Upper lobe of right lung (tissue), 1 donor: Measurements from ENCODE around the gene FCN2. TPM values are rescaled to one million over a fixed set of nuclear protein-coding genes. Genes with fewer than 3 reads are reported as not detected.

Experiments used
- ATAC-seq: fragments of 200-7000 bp; cut with Tn5 transposase; one replicate; pipeline ENCODE4 v1.9.1; 2020; ENCODE audit warnings: mild to moderate bottlenecking, moderate library complexity
- DNase-seq: peaks from one replicate; pipeline ENCODE4 v3.0.0-alpha.2; 2020
- H3K27ac ChIP-seq: fragments of 200-600 bp; one replicate; pipeline ENCODE4 v1.8.0; 2022
- H3K27me3 ChIP-seq: fragments of 200-600 bp; one replicate; pipeline ENCODE4 v1.8.0; 2022; ENCODE audit warnings: mild to moderate bottlenecking
- H3K36me3 ChIP-seq: fragments of 200-600 bp; one replicate; pipeline ENCODE4 v1.8.0; 2022
- H3K4me1 ChIP-seq: fragments of 200-600 bp; one replicate; pipeline ENCODE4 v1.8.0; 2022
- H3K4me3 ChIP-seq: fragments of 200-600 bp; one replicate; pipeline ENCODE4 v1.8.0; 2022; ENCODE audit warnings: mild to moderate bottlenecking
- H3K9me3 ChIP-seq: fragments of 200-600 bp; one replicate; pipeline ENCODE4 v1.8.0; 2022
- CTCF ChIP-seq: fragments of 200-600 bp; IDR thresholded peaks from one replicate; pipeline ENCODE4 v1.8.0; 2022; ENCODE audit warnings: antibody characterized with exemption
- intact Hi-C: fragments of 100-400 bp; cut with DNase I; formaldehyde crosslinking; loops from one replicate; pipeline ENCODE4 v1.11.0; 2022
- total RNA-seq: library from RNA; stranded (reverse); fragmentation: NEBNext Ultra II Directional; extraction: Animal tissue kit (Norgen Biotek cat#: 25700); gene quantifications from one replicate; pipeline ENCODE4 v1.2.1, GENCODE V29; 2021
- donor health status: DM: no; HTN: yes; CAD: no; lungs with severe emphysema.

FCN2 gene
- total RNA-seq, 1 donor from 2014 or later = not detected

GRCh38 chr9:134908524-134909309 lies 28.1 kb downstream of the FCN2 start:
- Histone ChIP-seq H3K27ac (no peak overlapping the region), H3K36me3 (no peaks in the 10 kb centered on the region), H3K9me3 (no peaks in the 10 kb centered on the region), H3K4me1 (no peaks in the 10 kb centered on the region), H3K4me3 (no peak overlapping the region), H3K27me3 (no peaks in the 10 kb centered on the region)
- intact Hi-C loops = no loop called here
- ATAC-seq (no peak), DNase-seq (peak; percentile 35)
- TF ChIP-seq CTCF = no peak

GRCh38 chr9:134909511-134910481 lies 29.2 kb downstream of the FCN2 start:
- Histone ChIP-seq H3K4me1 (no peaks in the 10 kb centered on the region), H3K27ac (no peak overlapping the region), H3K9me3 (no peaks in the 10 kb centered on the region), H3K27me3 (no peaks in the 10 kb centered on the region), H3K36me3 (no peaks in the 10 kb centered on the region), H3K4me3 (no peak overlapping the region)
- no peak for TF ChIP-seq CTCF
- intact Hi-C loops = no loop called here
- DNase-seq (peak; percentile 51), ATAC-seq (no peak)

- intact Hi-C loops = no loop called here
- H3K4me1 ChIP-seq = no peaks in the 10 kb centered on the region
- DNase-seq (peak; percentile 46), ATAC-seq (no peak)
- TF ChIP-seq CTCF = no peak
- no peak overlapping the region for H3K27ac ChIP-seq
- H3K4me3 ChIP-seq = no peak overlapping the region
- no peaks in the 10 kb centered on the region for H3K9me3 ChIP-seq
- no peaks in the 10 kb centered on the region for H3K36me3 ChIP-seq
- H3K27me3 ChIP-seq = no peaks in the 10 kb centered on the region
Observed at GRCh38 chr9:134912126-134912840, 31.7 kb downstream of the FCN2 start.

GRCh38 chr9:134913041-134913712 lies 32.6 kb downstream of the FCN2 start:
- ATAC-seq = no peak
- Histone ChIP-seq H3K36me3 (no peaks in the 10 kb centered on the region), H3K27me3 (no peaks in the 10 kb centered on the region), H3K27ac (no peak overlapping the region), H3K9me3 (no peaks in the 10 kb centered on the region), H3K4me1 (no peaks in the 10 kb centered on the region), H3K4me3 (no peak overlapping the region)
- intact Hi-C loops = no loop called here
- TF ChIP-seq CTCF = no peak
- DNase-seq = peak; percentile 46
